NCI-H146 (cell line): ENCODE data around the gene ZNF784.

ENCODE experiments used
- DNase-seq: peaks from one replicate; lab custom pipeline; 2025; lab: John Stamatoyannopoulos, UW

The ZNF784 gene

DNA sequence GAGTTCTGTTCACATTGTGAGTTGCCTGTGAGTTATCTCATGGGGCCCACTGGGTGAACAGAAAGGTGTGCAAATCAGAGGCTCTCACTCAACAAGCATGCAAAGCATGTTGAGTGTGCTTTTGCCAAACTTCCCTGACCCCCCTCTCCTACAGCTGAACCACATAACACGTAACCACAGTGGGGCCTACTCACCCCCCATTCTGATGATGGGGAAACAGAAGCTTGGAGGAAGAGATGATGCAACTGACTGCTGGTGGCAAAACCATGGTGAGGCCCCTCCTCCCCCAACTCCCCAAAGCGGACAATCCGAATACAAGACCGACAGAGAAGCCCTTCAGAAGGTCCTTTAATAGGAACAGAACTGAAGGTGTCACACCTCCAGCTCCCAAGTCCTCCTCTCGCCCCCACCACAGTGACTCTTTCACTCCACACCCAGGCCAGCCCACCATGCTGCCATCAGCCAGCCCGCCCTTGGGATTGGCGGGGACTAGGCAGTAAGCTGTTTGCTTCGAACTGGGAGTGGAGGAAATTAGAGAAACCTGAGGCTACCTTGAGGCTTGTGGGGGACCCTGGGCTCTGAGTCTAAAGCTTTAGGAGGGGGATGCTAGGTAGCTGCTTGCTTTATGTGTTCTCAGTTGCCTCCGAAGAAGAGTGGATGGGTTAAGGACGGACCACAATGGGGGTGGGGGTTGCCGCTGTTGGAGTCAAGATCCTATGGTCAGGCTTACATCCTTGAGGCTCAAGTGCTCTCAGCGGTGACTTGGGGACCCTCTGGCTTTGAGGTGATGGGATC is 3.8 kb downstream of the ZNF784 start:
- DNase-seq, result no peak

GRCh38 chr19:55619286-55619685 is 5.1 kb downstream of the ZNF784 start:
- no peak for DNase-seq

- no peak for DNase-seq
These were observed 5.9 kb downstream of the ZNF784 start for GRCh38 chr19:55618426-55618825.

DNA sequence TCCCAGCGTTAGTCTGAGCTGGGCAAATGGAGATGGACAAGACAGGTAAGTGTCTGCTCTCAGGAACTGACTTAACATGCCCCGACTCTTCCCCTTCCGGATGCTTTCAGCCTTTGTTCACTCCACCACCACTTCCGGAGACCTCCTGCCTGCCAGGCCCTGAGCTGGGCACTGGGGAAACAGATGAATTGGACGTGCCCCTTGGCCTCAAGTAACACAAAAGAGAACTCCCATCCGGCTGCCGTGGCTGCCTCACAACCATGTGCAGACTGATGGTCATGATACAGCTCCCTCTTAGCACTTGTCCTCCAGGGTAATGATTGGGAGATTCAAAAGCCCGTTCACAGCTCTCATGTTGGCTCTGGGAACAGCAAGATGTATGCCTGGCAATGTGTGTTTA is 6.9 kb downstream of the ZNF784 start:
- no peak for DNase-seq

- DNase-seq, result no peak
These were observed 7.9 kb downstream of the ZNF784 start for GRCh38 chr19:55616395-55616875.

DNA sequence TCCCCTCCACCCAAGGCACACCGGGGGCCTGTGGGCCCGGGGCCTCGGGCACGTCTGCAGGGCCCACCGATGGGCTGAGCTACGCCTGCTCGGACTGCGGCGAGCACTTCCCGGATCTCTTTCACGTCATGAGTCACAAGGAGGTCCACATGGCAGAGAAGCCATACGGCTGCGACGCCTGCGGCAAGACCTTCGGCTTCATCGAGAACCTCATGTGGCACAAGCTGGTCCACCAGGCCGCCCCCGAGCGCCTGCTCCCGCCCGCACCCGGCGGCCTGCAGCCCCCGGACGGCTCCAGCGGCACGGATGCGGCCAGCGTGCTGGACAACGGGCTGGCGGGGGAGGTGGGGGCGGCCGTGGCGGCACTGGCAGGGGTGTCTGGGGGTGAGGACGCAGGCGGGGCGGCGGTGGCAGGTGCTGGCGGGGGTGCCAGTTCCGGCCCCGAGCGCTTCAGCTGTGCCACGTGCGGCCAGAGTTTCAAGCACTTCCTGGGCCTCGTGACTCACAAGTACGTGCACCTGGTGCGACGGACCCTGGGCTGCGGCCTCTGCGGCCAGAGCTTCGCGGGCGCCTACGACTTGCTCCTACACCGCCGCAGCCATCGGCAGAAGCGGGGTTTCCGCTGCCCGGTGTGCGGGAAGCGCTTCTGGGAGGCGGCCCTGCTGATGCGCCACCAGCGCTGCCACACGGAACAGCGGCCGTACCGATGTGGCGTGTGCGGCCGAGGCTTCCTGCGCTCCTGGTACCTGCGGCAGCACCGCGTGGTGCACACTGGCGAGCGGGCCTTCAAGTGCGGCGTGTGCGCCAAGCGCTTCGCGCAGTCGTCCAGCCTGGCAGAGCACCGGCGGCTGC is 8.6 kb downstream of the ZNF784 start:
- no peak for DNase-seq

GRCh38 chr19:55614711-55615542 is 9.4 kb downstream of the ZNF784 start:
- DNase-seq, result no peak

GRCh38 chr19:55613930-55614710 is 10.2 kb downstream of the ZNF784 start:
- no peak for DNase-seq

- DNase-seq, result no peak
These were observed 11.0 kb downstream of the ZNF784 start for GRCh38 chr19:55613396-55613795.

GRCh38 chr19:55611983-55612645 is 12.3 kb downstream of the ZNF784 start:
- no peak for DNase-seq

GRCh38 chr19:55611300-55611982 is 12.9 kb downstream of the ZNF784 start:
- DNase-seq, result no peak

DNA sequence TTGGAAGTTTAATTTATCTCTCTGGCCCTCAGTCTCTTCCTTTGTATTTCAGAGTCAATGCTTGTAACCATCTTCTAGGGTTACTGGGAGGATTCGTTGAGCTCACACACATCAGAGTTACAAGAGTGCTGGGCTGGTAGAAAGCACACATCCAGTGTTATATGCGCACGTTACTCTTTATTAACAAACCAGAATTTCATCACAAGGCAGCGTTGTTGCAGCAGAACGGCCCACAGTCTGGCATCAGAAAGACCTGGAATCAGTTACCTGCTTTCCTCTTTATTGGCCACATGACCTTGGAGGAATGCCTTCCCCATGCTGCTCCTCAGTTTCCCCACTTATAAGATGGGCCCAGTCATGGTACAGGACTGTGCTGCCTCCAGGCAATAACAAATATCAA is 15.0 kb downstream of the ZNF784 start:
- no peak for DNase-seq

DNA sequence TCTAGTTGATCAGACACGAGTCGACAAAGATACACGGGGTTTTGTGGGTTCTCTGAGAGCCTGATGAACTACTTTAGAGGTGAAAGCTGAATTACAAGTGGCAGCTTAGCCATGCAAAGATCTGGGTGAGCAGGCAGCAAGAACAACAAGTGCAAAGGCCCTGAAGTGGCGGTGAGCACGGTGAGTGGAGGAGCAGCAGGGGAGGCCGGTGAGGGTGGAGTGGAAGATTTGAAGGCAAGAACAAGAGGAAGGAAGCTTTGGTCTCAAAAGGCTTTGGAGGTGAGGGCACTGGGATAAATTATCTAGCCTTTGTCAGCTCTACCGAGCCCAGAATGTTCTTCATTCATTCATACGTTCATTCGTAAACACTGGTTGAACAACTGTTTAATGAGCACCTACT is 17.5 kb downstream of the ZNF784 start:
- no peak for DNase-seq

GRCh38 chr19:55606471-55606787 is 17.9 kb downstream of the ZNF784 start:
- no peak for DNase-seq

GRCh38 chr19:55605637-55606470 is 18.5 kb downstream of the ZNF784 start, which contains the start of gene ZNF865:
Gene ZNF865 (plus strand): TSS chr19:55605647. CDS start chr19:55613619, 7,972 bp downstream.
- peak; percentile 88 for DNase-seq

- peak; percentile 98 for DNase-seq
These were observed 19.1 kb downstream of the ZNF784 start for GRCh38 chr19:55605207-55605636.

GRCh38 chr19:55603581-55604292 is 20.6 kb downstream of the ZNF784 start:
- no peak for DNase-seq

- DNase-seq, result no peak
These were observed 21.3 kb downstream of the ZNF784 start for GRCh38 chr19:55603115-55603514.
